Ecto neural progenitor cell (in vitro differentiated cells): Measurements from ENCODE around the gene DNMT3A.
A peak's percentile ranks its signal among the peaks of the same experiment; 100 is the strongest.

Experiments used
- DNase-seq: peaks from one replicate; pipeline ENCODE4 v3.0.0-alpha.2; 2018; ENCODE audit warnings: low spot score

DNMT3A gene

GRCh38 chr2:25341753-25342371 is at the start of gene DNMT3A:
DNMT3A (minus strand) TSS chr2:25341925; CDS start chr2:25313984, 27,941 bp downstream.
- DNase-seq = peak; percentile 70

GRCh38 chr2:25389161-25389560 is 47.4 kb upstream of the DNMT3A start:
- DNase-seq = no peak

GRCh38 chr2:25388491-25388890 is 46.8 kb upstream of the DNMT3A start:
- DNase-seq = no peak

- DNase-seq = no peak
Measured at GRCh38 chr2:25387876-25388449, 46.2 kb upstream of the DNMT3A start.

- peak; percentile 36 for DNase-seq
Measured at GRCh38 chr2:25386971-25387875, 45.5 kb upstream of the DNMT3A start.

GRCh38 chr2:25385910-25386309 is 44.2 kb upstream of the DNMT3A start:
- no peak for DNase-seq

- DNase-seq = peak; percentile 38
Measured at GRCh38 chr2:25383806-25384205, 42.1 kb upstream of the DNMT3A start.

GRCh38 chr2:25381502-25381901 is 39.8 kb upstream of the DNMT3A start:
- DNase-seq = peak; percentile 26

- DNase-seq = peak; percentile 28
Measured at GRCh38 chr2:25380586-25381375, 39.1 kb upstream of the DNMT3A start.

GRCh38 chr2:25380023-25380422 is 38.3 kb upstream of the DNMT3A start:
- no peak for DNase-seq

- DNase-seq = peak; percentile 31
Measured at GRCh38 chr2:25379535-25379934, 37.8 kb upstream of the DNMT3A start.

GRCh38 chr2:25378731-25379490 is 37.2 kb upstream of the DNMT3A start:
- DNase-seq = peak; percentile 36

- DNase-seq = peak; percentile 38
Measured at GRCh38 chr2:25377822-25378421, 36.2 kb upstream of the DNMT3A start.

- peak; percentile 91 for DNase-seq
Measured at GRCh38 chr2:25376750-25377621, 35.3 kb upstream of the DNMT3A start.

GRCh38 chr2:25375989-25376545 is 34.3 kb upstream of the DNMT3A start:
- peak; percentile 45 for DNase-seq

- DNase-seq = peak; percentile 48
Measured at GRCh38 chr2:25375371-25375988, 33.8 kb upstream of the DNMT3A start.

GRCh38 chr2:25374827-25375226 is 33.1 kb upstream of the DNMT3A start:
- DNase-seq = no peak

GRCh38 chr2:25374411-25374810 is 32.7 kb upstream of the DNMT3A start:
- no peak for DNase-seq
